K562 (cell line): ENCODE data around the gene MATR3. TPM values are rescaled to one million over a fixed set of nuclear protein-coding genes. Genes with fewer than 3 reads are reported as not detected.
"Not testable (repeated sequence)": the region's sequence is repeated elsewhere in the genome, so short reads cannot be mapped to it uniquely, and the experiment has no call there.

Source experiments
- ATAC-seq: fragments of 200-7000 bp; cut with Tn5 transposase; 3 replicates; pipeline ENCODE4 v1.9.1; 2020; ENCODE audit warnings: moderate library complexity
- BruUV-seq: library from RNA; stranded (reverse); fragments of 400-500 nt; replicated peaks from 2 replicates; lab custom pipeline; 2021; lab: Mats Ljungman, UMichigan
- CTCF ChIA-PET: fragments of 300-600 bp; formaldehyde crosslinking; extraction: SDS; loops from one replicate; lab custom pipeline; 2021; ENCODE audit warnings: low intra/inter-chr PET ratio; lab: Yijun Ruan, JAX
- POLR2A ChIA-PET: fragments of 300-600, 350-650 bp; sonication (Branson Sonifier 250); formaldehyde crosslinking; extraction: SDS; loops from one replicate; lab custom pipeline; 2021; ENCODE audit warnings: antibody characterized with exemption, inconsistent platforms; lab: Yijun Ruan, JAX
- DNase-seq, 4 experiments: peaks; one replicate each; pipeline versions ENCODE4 v3.0.0 to v3.0.0-alpha.2; 2011 to 2018; ENCODE audit warnings: low spot score in 3 of 4, mixed read lengths in 3 of 4; ENCODE audit errors: extremely low read depth in 1 of 4
- FAIRE-seq: peaks from 2 replicates; lab custom pipeline; 2011; peaks lifted over from hg19 to GRCh38; lab: Jason Lieb, UNC
- H2AFZ ChIP-seq: 2 replicates; pipeline ENCODE4 v1.6.0; 2011; ENCODE audit warnings: low read depth, low read length, control low read depth, inconsistent platforms
- H3K27ac ChIP-seq: fragments of 200-600 bp; 3 replicates; pipeline ENCODE4 v1.8.0; 2011; ENCODE audit warnings: low read depth, mild to moderate bottlenecking, control low read depth, inconsistent platforms, low read length, moderate library complexity, mixed read lengths; ENCODE audit errors: extremely low read depth
- H3K27me3 ChIP-seq, 2 experiments: fragments of 300-600 bp in 1 of 2; 2 replicates in 1 of 2; 3 replicates in 1 of 2; pipeline versions ENCODE4 v1.6.0 to v1.8.0; 2011; ENCODE audit warnings: inconsistent platforms in 2 of 2, low read length in 2 of 2, mild to moderate bottlenecking in 1 of 2, mixed read lengths in 1 of 2, moderate library complexity in 1 of 2; ENCODE audit not compliant: control insufficient read depth in 2 of 2, insufficient read depth in 2 of 2
- H3K36me3 ChIP-seq: fragments of 300-600 bp; 3 replicates; pipeline ENCODE4 v1.8.0; 2011; ENCODE audit warnings: mild to moderate bottlenecking, low read length, inconsistent platforms; ENCODE audit not compliant: control insufficient read depth, insufficient read depth
- H3K4me1 ChIP-seq, 2 experiments: fragments of 200-600 bp in 1 of 2; replicated peaks in 1 of 2; 2 replicates in 1 of 2; 3 replicates in 1 of 2; pipeline versions ENCODE4 v1.5.1 to v1.8.0; 2011; ENCODE audit warnings: inconsistent platforms in 2 of 2, low read length in 2 of 2, mild to moderate bottlenecking in 1 of 2, mixed read lengths in 1 of 2, moderate library complexity in 1 of 2; ENCODE audit not compliant: control insufficient read depth in 2 of 2, insufficient read depth in 2 of 2
- H3K4me2 ChIP-seq: 2 replicates; pipeline ENCODE4 v1.6.1; 2011; ENCODE audit warnings: low read length, control low read depth, inconsistent platforms, mixed read lengths; ENCODE audit not compliant: insufficient read depth
- H3K4me3 ChIP-seq: fragments of 200-600 bp; sonication (generic), shearing (Covaris generic); 2 replicates; pipeline ENCODE4 v1.5.1; 2016; ENCODE audit warnings: control low read depth, inconsistent platforms
- H3K79me2 ChIP-seq: fragments of 200-600 bp; 3 replicates; pipeline ENCODE4 v1.8.0; 2011; ENCODE audit warnings: low read length, inconsistent platforms; ENCODE audit not compliant: control insufficient read depth, insufficient read depth
- H3K9ac ChIP-seq, 2 experiments: 2 replicates each; pipeline versions ENCODE4 v1.6.0 to v1.6.1; 2011; ENCODE audit warnings: low read depth in 2 of 2, low read length in 2 of 2, control low read depth in 1 of 2, inconsistent platforms in 1 of 2, mild to moderate bottlenecking in 1 of 2, mixed read lengths in 1 of 2; ENCODE audit not compliant: insufficient read depth in 1 of 2
- H3K9me1 ChIP-seq: one replicate; pipeline ENCODE4 v1.6.0; 2011; ENCODE audit warnings: inconsistent platforms, mild to moderate bottlenecking, low read length, moderate library complexity; ENCODE audit not compliant: control insufficient read depth, insufficient read depth
- H3K9me3 ChIP-seq: replicated peaks from 2 replicates; pipeline ENCODE4 v1.5.1; 2011; ENCODE audit warnings: low read depth, low read length, inconsistent platforms; ENCODE audit not compliant: control insufficient read depth, insufficient read depth
- H4K20me1 ChIP-seq: replicated peaks from 2 replicates; pipeline ENCODE4 v1.6.1; 2011; ENCODE audit warnings: low read length, inconsistent platforms, mixed read lengths; ENCODE audit not compliant: control insufficient read depth, insufficient read depth
- DMBX1 ChIP-seq: fragments of 250-450 bp; sonication (Bioruptor Pico); IDR thresholded peaks from 2 replicates; pipeline ENCODE4 v1.8.0; 2022; ENCODE audit warnings: inconsistent platforms, mild to moderate bottlenecking, moderate library complexity, borderline replicate concordance
- E2F8 ChIP-seq: fragments of 450-650 bp; IDR thresholded peaks from 2 replicates; pipeline ENCODE4 v1.7.1; 2018; ENCODE audit warnings: mild to moderate bottlenecking, low read depth; ENCODE audit not compliant: partially characterized antibody
- SRSF1 ChIP-seq: fragments of 200-400 bp; formaldehyde crosslinking; IDR thresholded peaks from 2 replicates; pipeline ENCODE4 v1.6.1; 2017; ENCODE audit warnings: mild to moderate bottlenecking, low read depth, low read length, moderate library complexity
- ZNF217 ChIP-seq: sonication (generic); formaldehyde crosslinking; IDR thresholded peaks from 2 replicates; pipeline ENCODE4 v1.8.0; 2022; ENCODE audit warnings: mild to moderate bottlenecking, missing genetic modification reagents
- ZNF354B ChIP-seq: fragments of 250-450 bp; sonication (Bioruptor Pico); IDR thresholded peaks from 2 replicates; pipeline ENCODE4 v1.4.0; 2020
- ZNF707 ChIP-seq: fragments of 250-450 bp; sonication (Bioruptor Pico); conservative IDR thresholded peaks from 2 replicates; pipeline ENCODE4 v1.8.0; 2022; ENCODE audit warnings: inconsistent platforms, mild to moderate bottlenecking, moderate library complexity
- WGBS: fragments of 100-300 bp; shearing (Covaris generic); methylation state at CpG from one replicate; pipeline ENCODE4 v1.1.6; 2016; ENCODE audit warnings: low coverage, mixed read lengths; ENCODE audit not compliant: insufficient coverage; ENCODE audit errors: missing lambda C conversion rate; 5-methylcytosine and 5-hydroxymethylcytosine counted together
- in situ Hi-C: fragments of 300-500 bp; cut with MboI; formaldehyde crosslinking; loops from 4 replicates; pipeline ENCODE4 v1.15.0; 2018; ENCODE audit warnings: inconsistent platforms, mixed read lengths
- intact Hi-C: fragments of 100-400 bp; cut with micrococcal nuclease; formaldehyde crosslinking; loops from 2 replicates; pipeline ENCODE4 v1.14.2; 2022
- polyA plus RNA-seq, 8 experiments: library from polyadenylated mRNA; depleted of rRNA in 4 of 8; stranded (reverse) in 5 of 8; unstranded in 3 of 8; fragments of >200 nt; fragmentation: Nextera tagmentation in 2 of 8; fragmentation: Illumina TruSeq in 1 of 8; extraction: Ambion mirVana in 2 of 8; extraction: Trizol in 1 of 8; gene quantifications; 2 replicates each; pipeline versions ENCODE4 v1.2.1 to v1.2.3, GENCODE V29; 2011 to 2014; ENCODE audit warnings: inconsistent platforms in 1 of 8, missing spikeins in 1 of 8
- total RNA-seq, 7 experiments: library from RNA; depleted of rRNA in 6 of 7; stranded (reverse); fragments of >200 nt in 6 of 7; fragmentation: Illumina TruSeq in 2 of 7; extraction: Trizol in 2 of 7; gene quantifications; 2 replicates each; pipeline versions ENCODE4 v1.2.1 to v1.2.3, GENCODE V29; 2011 to 2021; ENCODE audit warnings: low replicate concordance in 1 of 7

The MATR3 gene
- total and polyA plus RNA-seq, 9 of the 15 experiments (the other 6 are each of a cell fraction or from before 2014, with no cell fraction given): 150 to 425 (median 263) TPM

GRCh38 chr5:139344177-139344576, 50.6 kb downstream of the MATR3 start (continued):
- TF ChIP-seq SRSF1 (no peak), E2F8 (no peak), ZNF217 (CRISPR knock-in tag) (no peak), ZNF354B (no peak), DMBX1 (CRISPR knock-in tag) (no peak), ZNF707 (CRISPR knock-in tag) (no peak)
- TF ChIP-seq, all 486 proteins: peak for 0

GRCh38 chr5:139345442-139345841, 51.9 kb downstream of the MATR3 start:
- FAIRE-seq, H3K4me3 ChIP-seq, ATAC-seq, H3K9ac ChIP-seq, H3K4me2 ChIP-seq, BruUV-seq, CTCF ChIA-PET, intact Hi-C loops, H3K27ac ChIP-seq, H3K9me3 ChIP-seq, H3K27me3 ChIP-seq, DNase-seq, H2AFZ ChIP-seq, H3K9me1 ChIP-seq, in situ Hi-C loops: not testable (repeated sequence)
- Histone ChIP-seq H3K4me1 (peaks cover 18 to 19% of the 10 kb centered on the region in 2 experiments; a peak in 4 of 5 replicates), H3K36me3 (peaks cover 24% of the 10 kb centered on the region), H3K79me2 (peaks cover 88% of the 10 kb centered on the region), H4K20me1 (peaks cover 26% of the 10 kb centered on the region)
- 97% methylated on average over 7 of the region's 8 CpGs for WGBS
- POLR2A ChIA-PET: interaction anchor here (0.7 to 1.3 kb wide), 3 partner anchors 19 to 74 kb away, joined by 3 to 6 read pairs (median 3); partner anchors contain the start of gene MATR3
